Retinal pigment epithelial cell (primary cell): ENCODE data around the gene AHR.

ENCODE experiments used
- DNase-seq: peaks from one replicate; pipeline ENCODE4 v3.0.0-alpha.2; 2010; ENCODE audit warnings: low read depth
- H3K4me3 ChIP-seq: 2 replicates; pipeline ENCODE4 v1.5.1; 2011; ENCODE audit warnings: mild to moderate bottlenecking, low read length, control low read depth, moderate library complexity
- TF ChIP-seq, protein P1 (sequence below): conservative IDR thresholded peaks from 2 replicates; pipeline ENCODE4 v1.5.1; 2011; ENCODE audit warnings: low read depth, low read length, control low read depth, inconsistent platforms

AHR gene

DNA sequence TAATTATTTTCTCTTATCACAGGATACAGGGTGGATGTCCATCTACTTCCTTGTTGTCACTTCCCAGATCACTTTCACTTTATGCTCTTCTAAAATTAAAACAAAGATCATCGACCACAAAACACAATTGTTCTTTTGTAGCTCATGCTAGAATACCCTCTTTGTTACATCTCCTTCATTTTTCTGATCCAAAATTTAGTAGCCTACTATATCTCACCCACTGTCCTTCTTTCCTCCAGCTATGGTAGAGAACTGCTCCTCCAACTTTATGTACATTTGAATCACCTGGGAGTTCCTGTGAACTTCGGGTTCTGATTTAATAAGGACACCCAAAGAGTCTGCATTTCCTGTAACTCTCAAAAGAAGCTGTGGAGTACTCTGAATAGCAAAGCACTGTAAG is 1.2 kb upstream of the AHR start:
- no peak for DNase-seq
- TF ChIP-seq, protein P1, sequence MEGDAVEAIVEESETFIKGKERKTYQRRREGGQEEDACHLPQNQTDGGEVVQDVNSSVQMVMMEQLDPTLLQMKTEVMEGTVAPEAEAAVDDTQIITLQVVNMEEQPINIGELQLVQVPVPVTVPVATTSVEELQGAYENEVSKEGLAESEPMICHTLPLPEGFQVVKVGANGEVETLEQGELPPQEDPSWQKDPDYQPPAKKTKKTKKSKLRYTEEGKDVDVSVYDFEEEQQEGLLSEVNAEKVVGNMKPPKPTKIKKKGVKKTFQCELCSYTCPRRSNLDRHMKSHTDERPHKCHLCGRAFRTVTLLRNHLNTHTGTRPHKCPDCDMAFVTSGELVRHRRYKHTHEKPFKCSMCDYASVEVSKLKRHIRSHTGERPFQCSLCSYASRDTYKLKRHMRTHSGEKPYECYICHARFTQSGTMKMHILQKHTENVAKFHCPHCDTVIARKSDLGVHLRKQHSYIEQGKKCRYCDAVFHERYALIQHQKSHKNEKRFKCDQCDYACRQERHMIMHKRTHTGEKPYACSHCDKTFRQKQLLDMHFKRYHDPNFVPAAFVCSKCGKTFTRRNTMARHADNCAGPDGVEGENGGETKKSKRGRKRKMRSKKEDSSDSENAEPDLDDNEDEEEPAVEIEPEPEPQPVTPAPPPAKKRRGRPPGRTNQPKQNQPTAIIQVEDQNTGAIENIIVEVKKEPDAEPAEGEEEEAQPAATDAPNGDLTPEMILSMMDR, result no peak
- H3K4me3 ChIP-seq, result no peak overlapping the region

DNA sequence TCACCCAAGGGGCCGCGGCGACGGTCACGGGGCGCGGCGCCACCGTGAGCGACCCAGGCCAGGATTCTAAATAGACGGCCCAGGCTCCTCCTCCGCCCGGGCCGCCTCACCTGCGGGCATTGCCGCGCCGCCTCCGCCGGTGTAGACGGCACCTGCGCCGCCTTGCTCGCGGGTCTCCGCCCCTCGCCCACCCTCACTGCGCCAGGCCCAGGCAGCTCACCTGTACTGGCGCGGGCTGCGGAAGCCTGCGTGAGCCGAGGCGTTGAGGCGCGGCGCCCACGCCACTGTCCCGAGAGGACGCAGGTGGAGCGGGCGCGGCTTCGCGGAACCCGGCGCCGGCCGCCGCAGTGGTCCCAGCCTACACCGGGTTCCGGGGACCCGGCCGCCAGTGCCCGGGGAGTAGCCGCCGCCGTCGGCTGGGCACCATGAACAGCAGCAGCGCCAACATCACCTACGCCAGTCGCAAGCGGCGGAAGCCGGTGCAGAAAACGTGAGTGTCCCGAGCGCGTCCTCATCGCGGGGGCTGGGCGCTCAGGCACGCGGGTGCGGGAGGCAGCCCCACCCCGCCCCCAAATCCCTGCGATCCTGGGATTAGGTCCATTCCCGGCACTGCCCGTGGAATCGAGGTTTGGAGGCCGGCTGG is 509 bp downstream of the AHR start:
- DNase-seq, result no peak

DNA sequence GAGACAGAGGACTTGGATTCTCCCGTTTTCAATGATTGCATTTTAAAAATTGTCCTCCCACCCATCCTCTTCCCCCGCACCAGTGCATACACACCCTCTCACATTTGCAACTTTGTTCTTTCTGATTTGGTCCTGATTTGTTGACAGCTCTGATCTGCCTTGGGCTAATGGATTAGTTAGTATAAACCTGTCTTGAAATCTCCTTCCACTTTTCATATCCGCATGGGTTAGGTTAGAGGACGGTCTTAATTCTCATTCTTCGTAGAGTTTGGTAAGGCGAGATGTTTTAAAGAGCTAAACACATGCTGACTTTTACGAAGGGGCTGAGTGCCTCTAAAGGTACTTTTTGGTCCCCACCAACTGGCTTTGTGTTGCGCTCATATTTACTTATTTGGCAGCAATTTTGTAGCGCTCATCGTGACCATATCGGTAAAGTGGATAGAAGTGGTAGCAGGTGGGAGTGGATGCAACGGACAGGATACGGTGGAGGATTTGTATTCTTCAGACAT is 1.1 kb downstream of the AHR start:
- TF ChIP-seq, protein P1, result no peak
- H3K4me3 ChIP-seq, result peak overlapping the region; percentile 75
- DNase-seq, result no peak

More for the DNA sequence above, 509 bp downstream of the AHR start:
- H3K4me3 ChIP-seq, result peak overlapping the region; percentile 75
- TF ChIP-seq, protein P1, result no peak

DNA sequence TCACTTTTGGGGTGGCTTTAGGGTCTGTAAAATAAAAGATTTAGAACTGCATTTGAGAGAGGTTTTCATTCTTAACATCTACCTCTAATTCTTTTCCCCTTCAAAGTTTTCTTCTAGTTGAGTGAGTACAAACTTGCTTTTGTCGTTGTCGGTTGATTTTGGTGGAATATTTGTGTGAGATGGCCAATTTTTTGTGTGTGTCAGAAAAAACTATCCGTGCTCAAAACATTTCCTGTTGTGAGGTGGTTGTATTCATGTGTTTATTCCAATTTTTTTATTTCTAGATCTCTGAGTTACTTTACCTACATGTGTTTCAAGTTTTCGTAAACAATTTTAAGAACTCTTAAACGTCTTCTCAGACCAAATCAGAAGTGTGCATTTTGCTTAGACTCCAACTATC is 1.6 kb downstream of the AHR start:
- TF ChIP-seq, protein P1, result no peak
- DNase-seq, result no peak
- H3K4me3 ChIP-seq, result peak overlapping the region; percentile 75

DNA sequence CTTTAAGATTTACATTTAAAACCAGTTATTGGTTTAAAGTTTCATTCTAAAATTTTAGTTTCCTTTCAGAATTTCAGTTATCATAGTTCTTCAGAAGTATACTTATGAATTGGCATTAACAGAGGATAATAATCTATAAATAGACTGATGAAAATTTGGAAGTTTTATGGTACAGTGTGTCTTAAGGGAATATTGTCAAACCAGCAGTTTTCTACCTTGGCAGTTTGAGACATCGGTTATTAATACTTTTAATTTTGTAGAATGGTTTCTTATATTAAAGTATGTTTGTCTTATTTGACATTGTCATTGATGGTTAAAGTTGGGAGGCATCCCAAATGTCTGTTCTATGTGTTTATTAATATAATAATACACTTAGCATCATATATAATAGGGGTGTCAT is 2.0 kb downstream of the AHR start:
- H3K4me3 ChIP-seq, result peak overlapping the region; percentile 75
- TF ChIP-seq, protein P1, result no peak
- DNase-seq, result no peak

DNA sequence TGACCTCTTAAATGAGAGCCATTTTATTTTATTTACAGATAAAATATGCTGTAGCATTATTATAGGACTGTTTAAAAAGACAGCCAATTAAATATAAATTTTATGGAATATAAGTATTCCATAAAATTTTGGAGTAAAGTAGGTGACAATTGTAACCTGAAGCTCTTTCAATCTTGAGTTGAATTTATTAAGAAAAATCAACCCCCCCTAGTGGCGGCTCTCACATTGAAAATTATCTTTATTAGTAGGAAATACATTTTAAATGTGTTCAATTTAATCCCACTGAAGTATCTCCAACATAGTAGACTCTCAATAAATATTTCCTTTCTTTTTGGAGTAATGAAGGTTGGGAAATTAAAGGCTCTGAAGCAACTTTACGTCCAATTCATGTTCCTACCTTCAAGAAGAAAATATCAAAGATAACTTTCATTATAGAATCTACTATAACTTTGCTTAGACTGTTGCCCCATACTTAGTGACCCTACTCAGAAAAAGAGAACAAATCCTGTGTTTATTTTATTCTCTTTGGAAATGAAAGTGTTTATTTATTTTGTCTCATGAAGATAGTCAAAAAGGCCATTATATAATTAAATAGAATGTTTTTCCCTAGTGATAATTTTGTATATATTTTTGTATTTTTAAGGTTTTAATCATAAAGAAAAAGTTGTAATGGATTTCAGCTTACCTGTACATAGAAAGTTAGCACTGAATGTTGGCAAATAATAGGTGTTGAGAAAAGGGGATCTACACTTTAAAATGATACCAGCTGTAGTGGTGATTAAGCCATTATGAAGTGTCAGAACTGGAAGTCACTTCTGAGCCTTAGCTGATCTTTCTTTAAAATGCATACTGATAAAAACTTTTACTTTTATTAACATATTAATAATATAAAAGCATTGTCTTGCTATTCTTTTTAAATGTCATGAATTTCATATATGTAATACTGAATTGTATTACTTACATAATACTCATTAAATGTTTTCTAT is 3.3 kb downstream of the AHR start:
- H3K4me3 ChIP-seq, result peak overlapping the region; percentile 75
- DNase-seq, result no peak
- TF ChIP-seq, protein P1, result peak; percentile 58
